Keratinocyte (primary cell): Measurements from ENCODE around the gene ALG12.

Experiments used
- EZH2 ChIP-seq: IDR thresholded peaks from one replicate; pipeline ENCODE4 v1.6.1; 2012; ENCODE audit warnings: inconsistent platforms, mild to moderate bottlenecking, low read length, moderate library complexity
- TF ChIP-seq, protein P1 (sequence below), 3 experiments: IDR thresholded peaks in 1 of 3; conservative IDR thresholded peaks in 1 of 3; optimal IDR thresholded peaks in 1 of 3; 2 replicates in 2 of 3; 3 replicates in 1 of 3; pipeline versions ENCODE3 to v1.5.1; 2011; ENCODE audit warnings: low read length in 3 of 3, mild to moderate bottlenecking in 3 of 3, moderate library complexity in 2 of 3, control low read depth in 1 of 3, inconsistent platforms in 1 of 3; ENCODE audit not compliant: insufficient read depth in 2 of 3; ENCODE audit errors: extremely low read depth in 1 of 3

- TF ChIP-seq, protein P1, sequence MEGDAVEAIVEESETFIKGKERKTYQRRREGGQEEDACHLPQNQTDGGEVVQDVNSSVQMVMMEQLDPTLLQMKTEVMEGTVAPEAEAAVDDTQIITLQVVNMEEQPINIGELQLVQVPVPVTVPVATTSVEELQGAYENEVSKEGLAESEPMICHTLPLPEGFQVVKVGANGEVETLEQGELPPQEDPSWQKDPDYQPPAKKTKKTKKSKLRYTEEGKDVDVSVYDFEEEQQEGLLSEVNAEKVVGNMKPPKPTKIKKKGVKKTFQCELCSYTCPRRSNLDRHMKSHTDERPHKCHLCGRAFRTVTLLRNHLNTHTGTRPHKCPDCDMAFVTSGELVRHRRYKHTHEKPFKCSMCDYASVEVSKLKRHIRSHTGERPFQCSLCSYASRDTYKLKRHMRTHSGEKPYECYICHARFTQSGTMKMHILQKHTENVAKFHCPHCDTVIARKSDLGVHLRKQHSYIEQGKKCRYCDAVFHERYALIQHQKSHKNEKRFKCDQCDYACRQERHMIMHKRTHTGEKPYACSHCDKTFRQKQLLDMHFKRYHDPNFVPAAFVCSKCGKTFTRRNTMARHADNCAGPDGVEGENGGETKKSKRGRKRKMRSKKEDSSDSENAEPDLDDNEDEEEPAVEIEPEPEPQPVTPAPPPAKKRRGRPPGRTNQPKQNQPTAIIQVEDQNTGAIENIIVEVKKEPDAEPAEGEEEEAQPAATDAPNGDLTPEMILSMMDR (optimal IDR thresholded peaks at IDR 0.05 in 1 of 3, IDR thresholded peaks at IDR 0.05 in 1 of 3, conservative IDR thresholded peaks at IDR 0.05 in 1 of 3; ENCODE audit: extremely low read depth in 1 of 3, insufficient read depth in 2 of 3, low read length in 3 of 3): no peak
- no peak for TF ChIP-seq EZH2
These were observed 6.2 kb downstream of the ALG12 start for GRCh38 chr22:49911881-49912625.
